Activated CD8-positive, alpha-beta memory T cell treated with anti-CD3 and anti-CD28 coated beads for 36 hours (primary cell): ENCODE data around the gene PSKH1. TPM values are rescaled to one million over a fixed set of nuclear protein-coding genes. Genes with fewer than 3 reads are reported as not detected.

ENCODE experiments used
- CTCF ChIA-PET: fragments of 350-600 bp; sonication (Branson Sonifier 250); formaldehyde crosslinking; loops from one replicate; lab custom pipeline; 2021; ENCODE audit warnings: antibody characterized with exemption; lab: Charles Lee
- POLR2A ChIA-PET: fragments of 350-600 bp; sonication (Branson Sonifier 250); formaldehyde crosslinking; loops from one replicate; lab custom pipeline; 2021; ENCODE audit warnings: antibody characterized with exemption; lab: Charles Lee
- total RNA-seq, 2 experiments: library from RNA; stranded (reverse); gene quantifications; one replicate each; pipeline ENCODE4 v1.2.3, GENCODE V29; 2021

Gene PSKH1
- total RNA-seq, 2 experiments from 2014 or later: 13.4 to 14.7 TPM

DNA sequence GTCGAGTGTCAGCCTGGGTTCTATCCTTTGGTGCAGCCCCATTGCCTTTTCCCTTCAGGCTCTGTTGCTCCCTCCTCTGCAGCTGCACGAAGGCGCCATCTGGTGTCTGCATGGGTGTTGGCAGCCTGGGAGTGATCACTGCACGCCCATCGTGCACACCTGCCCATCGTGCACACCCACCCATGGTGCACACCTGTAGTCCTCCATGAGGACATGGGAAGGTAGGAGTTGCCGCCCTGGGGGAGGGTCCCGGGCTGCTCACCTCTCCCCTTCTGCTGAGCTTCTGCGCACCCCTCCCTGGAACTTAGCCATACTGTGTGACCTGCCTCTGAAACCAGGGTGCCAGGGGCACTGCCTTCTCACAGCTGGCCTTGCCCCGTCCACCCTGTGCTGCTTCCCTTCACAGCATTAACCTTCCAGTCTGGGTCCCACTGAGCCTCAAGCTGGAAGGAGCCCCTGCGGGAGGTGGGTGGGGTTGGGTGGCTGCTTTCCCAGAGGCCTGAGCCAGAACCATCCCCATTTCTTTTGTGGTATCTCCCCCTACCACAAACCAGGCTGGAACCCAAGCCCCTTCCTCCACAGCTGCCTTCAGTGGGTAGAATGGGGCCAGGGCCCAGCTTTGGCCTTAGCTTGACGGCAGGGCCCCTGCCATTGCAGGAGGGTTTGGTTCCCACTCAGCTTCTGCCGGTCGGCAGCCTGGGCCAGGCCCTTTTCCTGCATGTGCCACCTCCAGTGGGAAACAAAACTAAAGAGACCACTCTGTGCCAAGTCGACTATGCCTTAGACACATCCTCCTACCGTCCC is 35.7 kb downstream of the PSKH1 start:
- ChIA-PET POLR2A (interaction anchor here (0.6 kb wide), 1 partner anchor 39 kb away, joined by 4 read pairs; the partner anchor contains the start of gene SLC12A4), CTCF (interaction anchor here (0.6 to 2.0 kb wide), 19 partner anchors 9 to 408 kb away, joined by 3 to 21 read pairs (median 4); partner anchors contain the start of gene NRN1L)

DNA sequence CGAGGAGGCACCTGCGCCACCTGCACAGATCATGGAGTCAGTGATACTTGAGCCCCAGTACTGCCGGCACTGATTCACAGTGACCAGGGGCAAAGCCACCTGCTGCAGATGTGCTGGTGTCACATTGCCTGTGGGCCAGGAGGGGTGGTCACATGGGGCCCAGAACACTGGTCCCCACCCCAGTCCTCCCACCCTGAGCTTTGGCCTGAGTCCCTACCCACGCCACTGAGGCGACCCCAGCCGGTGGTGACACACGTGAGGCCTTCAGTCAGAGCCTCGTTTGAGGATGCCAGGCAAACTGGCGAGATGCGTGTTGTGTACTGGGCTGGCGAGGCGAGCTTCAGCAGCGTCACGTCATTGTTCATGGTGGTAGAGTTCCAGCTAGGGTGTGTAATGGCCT is 37.1 kb downstream of the PSKH1 start:
- ChIA-PET CTCF (interaction anchor here (0.9 to 6.1 kb wide), 5 partner anchors 10 to 409 kb away, joined by 3 to 45 read pairs (median 4); partner anchors contain the start of genes NRN1L and PSKH1), POLR2A (interaction anchor here (1.1 kb wide), 1 partner anchor 55 kb away, joined by 3 read pairs; no protein-coding TSS in a partner anchor)

DNA sequence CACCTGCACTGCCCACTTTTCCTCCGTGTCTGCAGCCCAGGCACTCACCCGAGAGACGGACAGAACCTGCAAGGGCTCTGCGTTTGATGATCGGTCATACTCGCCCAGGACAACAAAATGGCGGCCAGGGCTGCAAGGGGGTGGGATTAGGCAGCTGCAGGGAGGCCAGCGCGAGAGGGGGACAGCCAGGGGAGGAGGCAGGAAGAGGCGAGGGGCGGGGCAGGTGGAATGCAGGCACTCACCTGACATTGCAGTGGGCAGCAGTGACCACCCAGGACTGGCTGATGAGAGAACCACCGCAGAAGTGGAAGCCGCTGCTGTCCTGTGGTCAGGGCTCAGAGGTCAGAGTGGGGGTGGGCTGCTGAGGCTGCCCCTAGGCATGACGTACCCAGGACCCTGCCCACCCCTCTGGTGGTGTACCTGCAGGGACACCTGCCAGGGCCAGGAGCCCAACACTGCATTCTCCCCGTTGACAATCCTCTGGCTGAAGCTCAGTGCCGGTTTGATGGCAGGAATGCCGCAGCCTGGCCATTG is 37.7 kb downstream of the PSKH1 start:
- ChIA-PET POLR2A (no interaction called here), CTCF (interaction anchor here (0.9 to 6.1 kb wide), 6 partner anchors 8 to 151 kb away, joined by 3 to 45 read pairs (median 4); partner anchors contain the start of genes NRN1L and PSKH1)

GRCh38 chr16:67931712-67932461 is 38.8 kb downstream of the PSKH1 start, which contains the start of gene CTRL:
Gene CTRL (minus strand): TSS chr16:67931862. CDS start chr16:67931852, 10 bp downstream.
- ChIA-PET POLR2A (interaction anchor here (0.6 kb wide), 1 partner anchor 434 kb away, joined by 3 read pairs; no protein-coding TSS in a partner anchor), CTCF (interaction anchor here (0.6 to 6.1 kb wide), 6 partner anchors 10 to 254 kb away, joined by 3 to 45 read pairs (median 4); partner anchors contain the start of genes NRN1L and PSKH1)

DNA sequence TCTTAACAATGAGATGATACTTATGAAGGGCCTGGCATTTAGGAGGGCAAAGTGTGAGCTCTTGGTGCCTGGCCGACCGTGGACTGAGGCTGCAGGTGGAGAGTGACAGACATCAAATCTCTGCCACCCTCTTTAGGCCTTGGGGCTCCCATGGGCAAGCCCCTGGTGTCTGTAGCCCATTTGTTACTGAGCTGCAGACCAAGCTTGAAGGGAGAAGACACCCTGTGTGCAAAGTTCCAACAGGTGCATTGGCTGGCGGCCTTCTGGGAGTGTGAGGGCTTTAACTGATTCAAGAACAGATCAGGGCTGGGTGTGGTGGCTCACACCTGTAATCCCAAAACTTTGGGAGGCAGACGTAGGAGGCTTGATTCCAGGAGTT is 39.4 kb downstream of the PSKH1 start:
- ChIA-PET POLR2A (interaction anchor here (0.6 to 0.9 kb wide), 2 partner anchors 370 to 434 kb away, joined by 3 to 5 read pairs; partner anchors contain the start of gene CTCF), CTCF (interaction anchor here (0.6 to 6.1 kb wide), 4 partner anchors 10 to 252 kb away, joined by 3 to 45 read pairs (median 5); partner anchors contain the start of gene NRN1L)

- ChIA-PET POLR2A (interaction anchor here (0.6 kb wide), 1 partner anchor 9 kb away, joined by 11 read pairs; no protein-coding TSS in a partner anchor), CTCF (interaction anchor here (1.0 to 6.1 kb wide), 4 partner anchors 9 to 117 kb away, joined by 4 to 45 read pairs (median 8); partner anchors contain the start of gene NRN1L)
Measured at GRCh38 chr16:67933805-67934204, 40.8 kb downstream of the PSKH1 start.

DNA sequence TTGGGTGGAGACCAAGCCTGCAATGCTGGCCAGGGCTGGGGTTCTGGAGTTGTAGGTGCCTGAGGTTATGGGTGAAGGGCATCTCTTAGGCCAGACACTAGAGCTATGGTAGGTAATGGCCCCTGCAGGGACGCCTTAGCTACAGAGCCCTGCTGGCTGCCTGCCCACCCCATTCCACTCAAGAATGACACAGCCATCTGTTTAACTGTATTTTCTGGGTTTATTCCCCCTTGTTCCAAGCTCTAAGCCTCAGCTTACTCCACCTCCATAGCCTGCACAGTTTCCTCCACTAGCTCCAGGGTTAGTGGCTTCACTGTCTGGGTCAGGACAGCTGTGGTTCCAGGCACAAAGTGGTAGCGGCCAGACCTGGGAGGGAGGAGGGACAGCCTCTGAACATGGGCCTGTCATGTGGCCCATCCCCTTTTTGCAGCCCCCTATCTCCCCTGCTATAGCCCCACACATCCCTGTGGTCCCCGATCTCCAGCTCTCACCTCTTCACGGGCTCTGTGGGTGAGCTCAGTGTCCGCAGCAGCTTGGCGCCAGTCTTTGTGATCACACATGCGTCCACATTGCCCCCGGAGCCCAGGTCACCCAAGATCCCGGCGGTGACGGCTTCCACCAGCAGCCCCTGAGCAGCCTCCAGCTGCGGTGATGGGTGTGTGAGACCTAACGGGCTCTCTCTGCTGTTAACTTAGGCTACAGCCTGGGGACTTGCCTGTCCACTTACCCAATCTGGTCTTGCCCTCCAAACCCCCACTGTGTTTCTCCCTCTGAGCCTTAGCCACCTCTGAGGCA is 41.4 kb downstream of the PSKH1 start:
- ChIA-PET CTCF (interaction anchor here (1.0 to 6.1 kb wide), 6 partner anchors 10 to 118 kb away, joined by 3 to 45 read pairs (median 6); partner anchors contain the start of gene NRN1L), POLR2A (interaction anchor here (1.1 to 2.2 kb wide), 2 partner anchors 101 to 274 kb away, joined by 3 to 8 read pairs; partner anchors contain the start of gene ACD)

- POLR2A ChIA-PET: interaction anchor here (0.6 to 2.4 kb wide), 6 partner anchors 49 to 397 kb away, joined by 3 to 8 read pairs (median 5); partner anchors contain the start of genes ACD, NFATC3 and NUTF2
- CTCF ChIA-PET: interaction anchor here (0.6 to 6.1 kb wide), 7 partner anchors 10 to 1055 kb away, joined by 3 to 45 read pairs (median 6); partner anchors contain the start of genes NRN1L and PDP2
Measured at GRCh38 chr16:67935101-67935401, 42.0 kb downstream of the PSKH1 start.

DNA sequence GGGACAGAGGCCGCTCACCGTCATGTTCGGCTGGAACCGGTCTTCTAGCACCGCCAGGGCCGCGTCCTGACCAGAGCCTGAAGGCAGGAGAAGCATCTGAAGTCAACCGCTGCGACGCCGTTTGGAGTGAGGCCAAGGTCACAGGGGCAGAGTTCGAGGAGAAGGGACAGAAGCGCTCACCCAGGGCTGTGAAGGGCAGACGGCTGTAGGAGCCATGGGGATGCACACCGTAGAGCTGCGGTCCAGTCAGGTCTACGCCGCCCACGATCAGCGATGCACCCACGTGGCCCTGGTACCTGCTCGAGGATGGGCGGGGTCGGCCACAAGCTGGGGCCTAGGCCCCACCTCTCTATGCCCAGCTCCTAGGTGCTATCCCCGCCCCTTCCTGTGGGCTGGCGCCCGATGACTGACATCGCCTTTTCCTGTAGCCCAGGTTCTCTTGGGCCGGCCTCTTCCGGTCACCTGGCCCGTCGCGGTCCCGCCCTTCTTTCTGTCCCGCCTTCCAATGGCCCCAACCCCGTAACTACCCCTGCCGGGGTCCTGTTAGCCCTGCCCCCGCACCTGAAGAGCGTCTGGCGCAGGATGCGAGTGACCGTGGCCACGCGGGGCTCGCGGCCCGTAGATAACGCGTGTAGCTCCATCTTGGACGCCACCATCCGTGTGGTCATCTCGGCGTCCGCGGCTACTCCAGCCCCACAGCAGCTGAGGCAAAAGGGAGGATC is 42.5 kb downstream of the PSKH1 start:
- POLR2A ChIA-PET: interaction anchor here (0.6 to 2.4 kb wide), 9 partner anchors 50 to 454 kb away, joined by 3 to 8 read pairs (median 5); partner anchors contain the start of genes ACD, ATP6V0D1, NFATC3 and NUTF2

GRCh38 chr16:67936124-67936879 is 43.2 kb downstream of the PSKH1 start, which contains the start of gene PSMB10:
Gene PSMB10 (minus strand): TSS chr16:67936850. CDS start chr16:67936749, 101 bp downstream.
- CTCF ChIA-PET: interaction anchor here (0.9 to 6.1 kb wide), 7 partner anchors 29 to 120 kb away, joined by 3 to 45 read pairs (median 6); partner anchors contain the start of genes NRN1L and PSKH1
- POLR2A ChIA-PET: interaction anchor here (0.6 to 2.4 kb wide), 8 partner anchors 14 to 455 kb away, joined by 3 to 8 read pairs (median 5); partner anchors contain the start of genes ATP6V0D1, NFATC3 and NUTF2

More for the DNA sequence above, 42.5 kb downstream of the PSKH1 start:
- CTCF ChIA-PET: interaction anchor here (0.6 to 6.1 kb wide), 7 partner anchors 10 to 1056 kb away, joined by 3 to 45 read pairs (median 6); partner anchors contain the start of genes NRN1L and PDP2

GRCh38 chr16:67936880-67937605 is 44.0 kb downstream of the PSKH1 start:
- CTCF ChIA-PET: interaction anchor here (1.0 to 3.0 kb wide), 5 partner anchors 45 to 121 kb away, joined by 3 to 12 read pairs (median 7); partner anchors contain the start of genes NRN1L and PSKH1
- POLR2A ChIA-PET: interaction anchor here (0.8 to 2.4 kb wide), 4 partner anchors 13 to 456 kb away, joined by 3 to 6 read pairs (median 4); partner anchors contain the start of genes ATP6V0D1 and NUTF2

DNA sequence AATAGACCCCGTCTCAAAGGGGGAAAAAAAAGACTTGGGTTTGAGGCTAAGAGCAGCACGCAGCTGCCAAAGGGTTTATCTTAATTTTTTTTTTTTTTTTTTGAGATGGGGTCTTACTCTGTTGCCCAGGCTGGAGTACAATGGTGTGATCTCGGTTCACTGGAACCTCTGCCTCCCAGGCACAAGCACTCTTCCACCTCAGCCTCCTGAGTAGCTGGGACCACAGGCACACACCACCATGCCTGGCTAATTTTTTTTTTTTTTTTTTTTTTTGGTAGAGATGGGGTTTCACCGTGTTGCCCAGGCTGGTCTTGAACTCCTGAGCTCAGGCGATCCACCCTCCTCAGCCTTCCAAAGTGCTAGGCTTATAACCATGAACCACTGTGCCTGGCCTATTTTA is 44.7 kb downstream of the PSKH1 start:
- ChIA-PET POLR2A (interaction anchor here (1.0 kb wide), 1 partner anchor 13 kb away, joined by 5 read pairs; no protein-coding TSS in a partner anchor), CTCF (interaction anchor here (0.7 to 1.5 kb wide), 4 partner anchors 33 to 136 kb away, joined by 3 to 7 read pairs (median 4); partner anchors contain the start of gene NRN1L)

DNA sequence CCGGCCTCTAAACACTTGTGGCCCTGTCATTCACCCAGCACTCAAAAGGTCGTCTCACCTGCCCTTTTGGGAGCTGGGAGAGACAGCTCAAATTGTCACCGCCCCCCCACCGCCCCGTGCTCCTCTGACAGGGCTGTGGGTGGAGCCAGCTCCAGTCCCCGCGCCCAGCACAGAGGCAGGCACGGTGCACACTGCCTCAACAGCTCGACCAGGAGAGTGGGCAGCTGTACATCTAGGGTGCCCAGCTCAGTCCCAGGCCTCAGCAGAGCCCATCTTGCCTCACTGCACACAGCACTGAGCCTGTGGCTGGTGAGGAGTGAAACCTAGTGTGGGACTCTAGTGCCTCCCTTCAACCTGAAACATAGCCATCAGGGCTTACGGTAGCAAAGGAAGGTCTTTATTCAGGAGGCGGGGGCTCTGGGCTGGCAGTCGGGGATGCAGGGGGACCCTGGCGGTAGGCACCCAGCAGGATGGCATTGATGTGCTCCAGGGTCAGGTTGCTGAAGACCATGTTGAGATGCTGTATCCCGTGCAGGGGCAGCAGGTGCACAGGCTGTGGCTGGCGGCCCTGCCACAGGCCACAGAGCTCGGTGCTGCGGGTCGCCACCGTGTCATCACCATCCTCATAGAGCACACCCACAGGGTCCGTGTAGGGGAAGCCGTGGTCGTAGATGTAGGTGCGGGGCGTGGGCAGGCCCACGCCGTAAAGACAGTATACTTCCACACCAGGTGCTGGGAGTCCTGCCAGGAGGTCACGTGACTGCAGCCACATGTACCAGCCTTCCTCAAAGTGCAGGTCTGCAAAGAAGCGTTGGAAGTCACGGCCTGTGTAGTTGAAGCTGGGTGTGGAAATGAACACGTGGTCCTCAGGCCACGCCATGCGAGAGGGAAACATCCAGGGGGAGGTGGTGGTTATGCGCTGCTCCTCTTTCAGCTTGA is 46.7 kb downstream of the PSKH1 start:
- ChIA-PET POLR2A (interaction anchor here (0.6 to 0.9 kb wide), 3 partner anchors 10 to 56 kb away, joined by 3 to 4 read pairs (median 3); no protein-coding TSS in a partner anchor), CTCF (interaction anchor here (0.7 to 1.8 kb wide), 8 partner anchors 9 to 123 kb away, joined by 3 to 9 read pairs (median 4); partner anchors contain the start of genes DDX28 and DUS2)
